SIG-M5 (cell line): Measurements from ENCODE around the gene WDR35.
"Not testable (repeated sequence)": the region's sequence is repeated elsewhere in the genome, so short reads cannot be mapped to it uniquely, and the experiment has no call there.

ENCODE experiments used
- DNase-seq: peaks from one replicate; lab custom pipeline; 2025; lab: John Stamatoyannopoulos, UW

The WDR35 gene

DNA sequence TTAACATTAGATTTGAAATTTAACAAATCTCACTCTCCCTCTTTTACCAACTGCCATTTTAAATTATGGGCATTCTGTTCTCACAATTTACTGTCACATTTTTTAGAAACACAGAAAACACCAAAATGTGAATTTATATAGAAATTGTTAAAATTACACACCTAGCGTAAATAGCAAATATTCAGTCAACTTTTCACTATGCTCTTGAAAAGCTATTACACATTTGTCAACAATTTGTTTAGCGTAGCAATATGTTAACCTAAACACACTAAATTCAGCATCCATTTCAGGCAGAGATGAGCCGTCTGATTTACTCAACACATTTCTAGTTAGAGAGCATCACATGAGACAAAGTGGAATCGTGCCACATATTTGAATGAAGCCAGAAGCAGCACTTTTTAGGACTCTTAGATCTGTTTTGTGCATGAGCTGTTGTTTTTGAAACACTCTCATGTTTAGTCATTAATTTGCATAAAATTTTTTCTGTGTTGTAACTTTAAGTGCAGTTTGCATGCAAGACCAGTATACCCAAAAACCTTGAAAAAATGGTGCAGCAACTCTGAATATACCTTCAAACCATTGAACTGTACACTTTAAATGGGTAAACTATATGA lies 96.3 kb downstream of the WDR35 start:
- DNase-seq, result no peak

GRCh38 chr2:19891971-19892370 lies 97.9 kb downstream of the WDR35 start:
- DNase-seq, result peak; percentile 22

DNA sequence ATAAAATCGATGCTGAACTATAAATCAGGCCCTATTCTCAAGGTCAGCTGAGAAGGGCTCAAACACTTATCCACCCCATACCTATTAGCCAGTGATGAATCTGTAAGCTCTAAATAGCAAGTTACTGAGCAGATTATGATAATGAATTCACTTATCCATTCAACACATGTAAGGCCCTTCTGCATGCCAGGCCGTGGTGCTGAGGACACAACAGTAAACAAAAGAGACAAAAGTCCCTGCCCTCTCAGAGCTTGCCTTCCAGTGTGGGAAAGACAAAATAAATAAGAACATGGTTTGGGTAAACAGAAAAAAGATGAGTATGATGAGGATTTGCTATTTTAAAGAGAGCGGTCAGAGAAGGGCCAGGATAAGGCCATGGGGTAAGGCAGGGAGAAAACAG lies 99.8 kb downstream of the WDR35 start:
- no peak for DNase-seq

GRCh38 chr2:19888831-19889230 lies 101.1 kb downstream of the WDR35 start:
- DNase-seq, result no peak

DNA sequence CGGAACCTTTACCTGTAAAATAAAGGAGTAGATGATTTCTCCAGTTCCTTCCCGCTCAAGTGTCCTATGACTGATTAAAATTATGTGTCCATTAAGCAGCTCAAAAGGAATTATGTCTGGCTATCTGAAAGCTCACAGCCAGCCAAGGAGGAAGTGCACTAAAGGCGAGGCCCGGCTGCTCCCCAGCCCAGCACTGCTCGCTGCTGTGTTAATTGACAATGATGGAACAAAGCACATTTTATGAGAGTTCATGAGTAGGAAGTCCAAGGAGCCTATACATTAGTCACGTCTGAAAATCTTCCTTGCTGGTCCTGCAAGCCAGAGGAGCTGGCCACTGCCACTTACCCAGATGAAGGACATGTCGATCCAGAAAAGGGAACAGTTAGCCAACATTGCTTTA lies 102.4 kb downstream of the WDR35 start:
- DNase-seq, result no peak

DNA sequence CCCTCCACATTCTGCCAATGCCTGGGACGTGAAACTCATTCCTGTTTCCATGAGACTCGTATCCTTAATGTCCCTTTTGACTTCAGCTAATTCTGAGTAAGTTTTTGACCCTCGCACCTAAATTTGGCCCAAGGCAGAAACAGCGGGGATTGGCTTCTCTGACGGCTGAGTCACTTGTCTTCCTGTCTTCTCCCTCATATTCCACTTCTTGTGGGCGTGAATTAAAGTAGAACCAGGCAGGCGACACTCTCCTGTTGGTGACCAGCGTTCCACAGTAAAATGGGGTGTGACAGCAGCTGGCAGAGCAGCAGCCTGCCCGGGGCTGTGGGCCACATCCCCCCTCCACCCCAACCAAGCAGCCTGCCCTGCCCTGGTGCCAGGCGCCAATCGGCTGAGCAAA lies 103.6 kb downstream of the WDR35 start:
- DNase-seq, result no peak

DNA sequence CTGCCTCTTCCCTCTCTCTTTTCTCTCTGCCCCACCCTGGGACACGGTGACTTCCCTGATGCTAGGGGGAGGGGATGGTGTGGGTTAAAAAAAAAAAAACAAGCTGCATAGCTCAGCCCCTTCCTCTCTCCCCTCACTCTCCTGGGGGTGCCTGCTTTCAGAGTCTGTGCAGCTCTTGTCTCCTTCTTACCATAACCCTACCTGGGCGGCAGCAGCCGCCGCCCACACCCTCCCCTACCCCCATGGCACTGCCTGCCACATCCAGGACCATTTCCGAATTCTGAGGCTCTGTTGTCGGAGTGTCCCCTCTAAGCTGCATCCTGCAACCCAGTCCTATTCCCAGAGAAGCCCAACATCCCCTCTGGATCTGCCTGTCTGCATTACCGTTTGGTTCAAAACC lies 104.1 kb downstream of the WDR35 start:
- no peak for DNase-seq

- no peak for DNase-seq
Measured at GRCh38 chr2:19883971-19884720, 105.8 kb downstream of the WDR35 start.

GRCh38 chr2:19883486-19883885 lies 106.4 kb downstream of the WDR35 start:
- DNase-seq, result no peak

DNA sequence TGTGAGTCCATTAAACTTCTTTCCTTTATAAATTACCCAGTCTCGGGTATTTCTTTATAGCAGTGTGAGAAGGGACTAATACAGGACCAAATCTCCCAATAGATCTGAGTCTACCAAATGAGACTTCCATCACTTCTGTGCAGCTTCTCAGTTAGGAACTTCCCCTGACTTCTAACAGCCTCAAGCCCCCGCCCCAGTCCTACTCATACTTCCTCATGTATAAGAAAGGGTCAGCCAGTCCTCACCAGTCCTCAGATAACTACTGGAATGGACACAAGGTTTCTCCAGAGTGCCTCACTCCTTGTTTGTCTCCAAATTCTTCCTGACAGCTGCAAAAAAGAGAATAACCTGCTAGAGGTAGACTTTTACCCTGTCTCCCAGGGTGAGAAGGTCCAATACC lies 107.6 kb downstream of the WDR35 start:
- no peak for DNase-seq

DNA sequence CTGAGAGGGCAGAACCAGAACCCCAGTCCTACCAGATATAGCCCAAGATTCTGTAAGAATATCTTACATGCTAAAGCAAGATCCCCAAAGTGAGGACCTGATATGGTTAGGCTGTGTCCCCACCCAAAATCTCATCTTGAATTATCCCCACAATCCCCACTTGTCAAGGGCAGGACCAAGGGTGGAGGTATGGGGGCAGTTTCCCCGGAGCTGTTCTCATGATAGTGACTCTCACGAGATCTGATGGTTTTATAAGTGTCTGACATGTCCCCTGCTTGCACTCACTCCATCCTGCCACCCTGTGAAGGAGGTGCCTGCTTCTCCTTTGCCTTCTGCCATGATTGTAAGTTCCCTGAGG lies 108.0 kb downstream of the WDR35 start:
- no peak for DNase-seq

DNA sequence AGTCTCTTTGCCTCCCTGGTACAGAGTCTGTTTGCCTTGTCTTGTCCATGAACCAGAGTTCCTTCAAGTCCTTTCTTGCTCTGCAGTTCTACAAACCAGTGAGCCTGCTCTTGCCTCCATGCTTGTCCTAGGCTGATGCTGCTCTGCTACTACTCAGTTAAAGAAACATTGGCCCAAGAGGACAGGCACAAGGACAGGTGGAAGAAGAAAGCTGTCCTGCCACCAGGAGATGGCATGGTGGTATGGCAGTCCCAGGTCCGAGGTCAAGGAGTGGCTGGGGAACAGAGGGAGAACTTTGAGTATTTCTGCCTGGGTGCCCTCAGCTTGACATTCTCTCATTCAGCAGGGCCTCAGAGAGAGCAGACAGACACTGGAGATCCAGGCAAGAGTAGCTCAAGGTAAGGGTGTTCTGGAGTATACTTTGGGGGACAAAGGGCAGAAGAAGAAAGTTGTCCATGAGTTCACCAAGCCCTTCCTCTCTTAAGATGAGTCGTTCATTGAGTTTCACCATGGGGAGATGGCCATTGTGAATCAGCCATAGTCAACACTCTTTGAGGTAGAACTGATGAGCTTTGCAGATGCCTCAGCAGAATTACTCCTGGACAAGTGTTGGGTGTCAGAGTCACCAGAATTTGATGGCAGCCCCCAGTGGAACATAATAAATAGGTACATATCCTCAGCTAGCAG lies 108.5 kb downstream of the WDR35 start:
- DNase-seq, result no peak

DNA sequence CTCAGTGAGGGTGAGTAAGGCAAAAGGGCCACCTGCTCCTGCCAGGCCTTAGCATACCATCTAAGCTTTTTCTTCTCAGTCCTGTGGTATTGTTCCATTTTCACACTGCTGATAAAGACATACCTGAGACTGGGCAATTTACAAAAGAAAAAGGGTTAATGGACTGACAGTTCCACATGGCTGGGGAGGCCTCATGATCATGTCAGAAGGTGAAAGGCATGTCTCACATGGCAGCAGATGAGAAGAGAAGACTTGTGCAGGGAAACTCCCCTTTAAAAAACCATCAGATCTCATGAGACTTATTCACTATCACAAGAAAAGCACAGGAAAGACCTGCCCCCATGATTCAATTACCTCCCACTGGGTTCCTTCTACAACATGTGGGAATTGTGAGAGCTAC lies 109.7 kb downstream of the WDR35 start:
- DNase-seq, result not testable (repeated sequence)

- DNase-seq, result no peak
Measured at GRCh38 chr2:19879120-19879519, 110.8 kb downstream of the WDR35 start.

DNA sequence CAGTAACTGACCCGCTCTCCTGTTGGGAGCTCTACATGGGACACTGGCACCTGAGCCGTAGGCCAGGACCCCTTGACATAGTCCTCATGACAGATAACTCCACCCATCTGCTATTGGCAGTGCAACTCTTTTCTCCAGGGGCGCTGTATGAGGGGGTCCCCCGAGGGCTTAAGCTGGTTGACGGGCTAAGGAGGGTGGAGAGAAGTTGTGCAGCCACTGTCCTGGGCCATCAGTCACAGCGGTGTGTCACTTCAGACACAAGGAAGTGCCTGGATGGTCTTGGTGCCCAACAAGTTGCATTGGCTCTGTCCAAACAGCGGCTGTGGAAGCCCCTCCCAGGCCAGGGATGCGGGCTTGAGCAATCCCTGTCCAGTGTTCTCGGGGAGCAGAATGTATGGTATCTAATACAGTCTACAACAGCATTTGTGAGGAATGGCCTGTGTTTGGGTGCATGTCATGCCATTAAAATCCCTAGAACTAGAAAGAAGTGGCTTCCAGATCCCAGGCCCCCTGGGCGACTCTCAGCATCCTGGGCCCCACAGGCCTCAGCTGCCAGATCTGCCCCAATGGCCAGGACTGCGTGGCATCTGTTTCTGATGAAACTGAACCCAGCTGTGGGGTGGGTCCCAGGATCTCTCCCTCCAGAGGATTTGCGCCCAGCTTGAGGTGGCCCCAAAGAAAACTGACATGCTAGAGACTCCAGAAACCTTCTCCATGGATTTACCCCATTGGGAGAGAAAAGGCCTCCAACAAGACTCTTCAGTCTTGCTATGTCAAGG lies 111.4 kb downstream of the WDR35 start:
- no peak for DNase-seq

DNA sequence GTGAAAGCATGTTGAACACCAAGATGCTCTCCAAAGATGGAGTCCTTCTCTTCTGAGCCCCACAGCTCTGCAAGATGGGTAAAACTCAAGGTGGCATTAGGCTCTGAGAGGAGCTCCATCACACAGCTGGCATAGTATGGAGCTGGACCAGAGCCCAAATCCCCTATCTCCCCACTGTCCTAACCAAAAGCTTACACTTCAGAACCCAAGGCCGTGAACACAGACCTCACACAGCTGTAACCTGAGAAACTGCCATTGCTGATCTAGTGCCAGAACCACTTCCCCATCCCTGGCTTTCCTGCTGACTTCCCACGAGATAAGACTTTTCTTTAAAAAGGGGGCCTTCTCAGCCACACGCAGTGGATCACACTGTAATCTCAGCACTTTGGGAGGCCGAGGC lies 113.2 kb downstream of the WDR35 start:
- no peak for DNase-seq

DNA sequence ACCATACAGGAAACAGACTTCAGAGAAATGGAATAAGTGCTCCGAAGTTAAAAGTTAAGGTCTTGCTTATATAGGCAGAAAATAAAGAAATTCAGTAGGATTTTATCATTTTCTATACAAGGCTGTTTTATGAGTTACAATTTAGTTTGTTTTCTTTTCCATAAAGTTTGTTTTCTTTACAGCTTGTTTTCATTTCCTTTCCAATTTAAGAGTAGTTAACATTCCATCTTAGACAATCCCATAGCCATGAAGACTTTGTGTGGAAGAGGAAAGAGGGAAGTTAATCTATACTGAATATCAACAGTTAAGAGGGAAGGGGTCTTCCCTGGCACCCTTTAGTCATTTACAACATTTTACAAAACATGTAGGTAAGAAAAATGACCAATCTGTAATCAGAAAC lies 114.6 kb downstream of the WDR35 start:
- no peak for DNase-seq

- DNase-seq, result no peak
Measured at GRCh38 chr2:19874726-19875125, 115.2 kb downstream of the WDR35 start.

GRCh38 chr2:19873014-19873413 lies 116.9 kb downstream of the WDR35 start:
- DNase-seq, result no peak

DNA sequence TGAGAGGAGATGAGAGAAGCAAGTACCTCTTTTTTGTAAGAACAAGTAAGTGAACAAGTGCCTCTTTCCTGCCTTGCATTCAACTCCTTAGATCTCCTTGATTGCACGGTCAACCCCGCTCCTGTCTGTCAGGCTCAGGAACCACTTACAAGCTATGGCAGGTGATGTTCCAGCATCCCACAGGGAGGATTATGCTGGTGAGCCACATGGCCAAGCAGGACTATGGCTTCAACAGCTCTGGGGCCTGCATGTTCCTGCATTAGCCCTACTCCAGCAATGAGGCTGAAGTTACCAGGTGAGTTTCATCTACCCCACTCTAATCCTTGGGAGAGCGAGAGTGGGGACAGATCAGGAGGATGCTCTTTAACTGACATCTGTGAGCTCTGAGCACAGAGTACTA lies 117.6 kb downstream of the WDR35 start:
- no peak for DNase-seq

- DNase-seq, result no peak
Measured at GRCh38 chr2:19871836-19872235, 118.1 kb downstream of the WDR35 start.

- DNase-seq, result no peak
Measured at GRCh38 chr2:19870792-19871191, 119.1 kb downstream of the WDR35 start.
